GM20000 (cell line): ENCODE measurements around the gene CHRD.

ENCODE experiments used
- DNase-seq: peaks from one replicate; pipeline ENCODE4 v3.0.0; 2012; ENCODE audit warnings: low spot score
- TF ChIP-seq, protein P1 (sequence below): IDR thresholded peaks from 2 replicates; pipeline ENCODE4 v1.5.1; 2012; ENCODE audit warnings: mild to moderate bottlenecking, control low read depth; ENCODE audit errors: extremely low read depth, missing control alignments

Gene CHRD

DNA sequence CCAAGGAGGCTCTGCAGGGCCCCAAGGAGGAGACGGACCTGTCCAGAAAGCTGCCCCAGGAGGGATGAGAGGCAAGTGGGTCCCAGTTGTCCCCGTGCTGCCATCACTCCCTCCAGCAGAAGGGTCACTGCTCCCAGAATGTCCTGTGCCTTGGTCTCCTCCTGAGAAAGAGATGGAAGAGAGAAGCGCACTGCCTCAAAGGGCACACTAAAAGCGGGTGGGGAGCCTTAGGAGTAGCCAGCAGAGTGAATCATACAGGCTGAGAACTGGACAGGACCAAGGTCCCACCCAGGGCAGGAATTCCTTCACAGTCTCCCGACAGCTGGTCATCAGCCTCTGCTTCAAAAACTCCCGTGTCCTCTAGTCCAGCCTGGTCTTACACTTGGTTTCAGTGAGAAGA, 6.4 kb upstream of the CHRD start:
- TF ChIP-seq, protein P1, sequence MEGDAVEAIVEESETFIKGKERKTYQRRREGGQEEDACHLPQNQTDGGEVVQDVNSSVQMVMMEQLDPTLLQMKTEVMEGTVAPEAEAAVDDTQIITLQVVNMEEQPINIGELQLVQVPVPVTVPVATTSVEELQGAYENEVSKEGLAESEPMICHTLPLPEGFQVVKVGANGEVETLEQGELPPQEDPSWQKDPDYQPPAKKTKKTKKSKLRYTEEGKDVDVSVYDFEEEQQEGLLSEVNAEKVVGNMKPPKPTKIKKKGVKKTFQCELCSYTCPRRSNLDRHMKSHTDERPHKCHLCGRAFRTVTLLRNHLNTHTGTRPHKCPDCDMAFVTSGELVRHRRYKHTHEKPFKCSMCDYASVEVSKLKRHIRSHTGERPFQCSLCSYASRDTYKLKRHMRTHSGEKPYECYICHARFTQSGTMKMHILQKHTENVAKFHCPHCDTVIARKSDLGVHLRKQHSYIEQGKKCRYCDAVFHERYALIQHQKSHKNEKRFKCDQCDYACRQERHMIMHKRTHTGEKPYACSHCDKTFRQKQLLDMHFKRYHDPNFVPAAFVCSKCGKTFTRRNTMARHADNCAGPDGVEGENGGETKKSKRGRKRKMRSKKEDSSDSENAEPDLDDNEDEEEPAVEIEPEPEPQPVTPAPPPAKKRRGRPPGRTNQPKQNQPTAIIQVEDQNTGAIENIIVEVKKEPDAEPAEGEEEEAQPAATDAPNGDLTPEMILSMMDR: no peak
- no peak for DNase-seq

DNA sequence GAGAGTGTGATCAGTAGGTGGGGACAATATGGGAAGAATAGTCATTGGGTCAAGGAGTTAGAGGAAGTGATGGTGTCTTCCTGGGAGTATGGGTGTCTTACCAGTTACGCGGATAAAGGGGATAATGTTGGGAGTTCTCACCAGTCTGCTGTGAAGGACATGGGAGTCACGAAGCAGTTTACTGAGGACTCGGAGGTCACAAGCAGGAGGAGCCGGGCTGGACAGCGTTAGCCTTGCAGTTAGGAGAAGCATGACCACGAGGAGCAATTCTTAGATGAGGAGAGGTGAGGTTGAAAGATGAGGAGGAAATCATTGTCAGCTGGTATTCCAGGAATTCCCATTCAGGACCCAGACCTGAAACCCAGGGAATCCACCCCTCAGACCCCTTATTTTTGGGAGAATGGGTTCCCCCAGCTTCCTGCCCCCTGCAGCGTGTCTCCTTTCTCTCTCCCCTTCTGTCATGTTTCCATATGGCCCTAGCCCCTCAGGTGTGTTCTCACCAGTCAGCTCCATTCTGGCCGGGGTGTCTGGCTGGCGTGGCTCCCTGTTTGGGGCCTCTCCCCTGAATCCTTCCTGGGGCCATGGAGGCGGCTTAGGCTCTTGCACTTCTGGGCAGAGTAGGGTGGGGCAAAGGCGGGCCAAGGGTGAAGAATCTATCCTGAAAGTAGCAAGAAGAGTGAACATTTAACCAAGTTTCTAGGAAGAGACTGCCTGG, 4.0 kb upstream of the CHRD start:
- TF ChIP-seq, protein P1: no peak

DNA sequence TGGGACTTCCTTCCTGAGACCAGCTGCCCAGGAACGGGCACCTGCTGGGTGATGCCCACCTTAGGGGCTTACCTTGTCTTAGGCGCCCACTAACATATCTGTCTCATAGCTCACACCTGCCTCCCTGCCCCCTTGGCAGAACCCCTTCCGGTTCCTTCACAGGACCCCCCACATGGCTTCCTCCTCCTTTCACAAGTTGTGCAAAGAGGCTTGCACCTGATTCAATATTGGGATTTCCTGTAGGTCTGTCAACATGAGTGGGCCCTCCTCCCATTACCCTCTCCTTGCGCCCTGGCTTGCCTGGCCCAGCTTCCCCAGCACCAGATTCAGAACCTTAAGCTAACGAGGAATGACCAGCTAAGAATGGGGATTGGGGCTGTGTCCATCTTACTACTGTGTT, 2.5 kb upstream of the CHRD start:
- no peak for DNase-seq
- TF ChIP-seq, protein P1: no peak

More for the DNA sequence above, 4.0 kb upstream of the CHRD start:
- DNase-seq: no peak

DNA sequence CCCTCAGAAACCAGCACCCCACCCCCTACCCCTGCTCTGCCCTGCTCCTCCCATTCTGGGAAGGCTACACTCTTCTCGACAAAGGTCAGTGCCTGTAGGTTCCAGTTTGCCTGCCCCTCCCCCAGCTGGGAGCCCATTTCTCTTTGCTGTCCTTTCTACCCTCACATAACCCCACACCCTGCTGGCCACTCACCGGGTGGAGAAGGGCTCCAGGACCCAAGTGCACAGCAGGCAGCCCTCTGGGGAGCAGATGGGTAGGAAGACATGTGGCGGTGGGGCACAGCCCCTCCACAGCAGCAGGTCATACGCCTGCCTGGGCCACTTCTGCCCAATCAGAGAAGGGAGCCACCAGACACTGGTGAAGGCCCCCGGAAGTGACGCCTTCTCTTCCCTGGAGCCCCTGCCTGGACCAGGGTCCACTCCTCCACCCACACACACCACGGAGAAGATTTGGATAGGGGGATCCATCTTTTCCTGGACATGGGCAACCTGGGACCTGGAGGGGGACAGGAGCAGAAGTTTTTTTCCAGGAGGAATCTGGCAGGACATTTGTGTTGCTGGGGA, 1.9 kb upstream of the CHRD start, which contains the start of gene THPO:
TSS of gene THPO (minus strand) at position 326 of the 564 bp plus-strand sequence. CDS start 1,948 bp downstream, outside the sequence.
- DNase-seq: no peak
- TF ChIP-seq, protein P1: no peak

DNA sequence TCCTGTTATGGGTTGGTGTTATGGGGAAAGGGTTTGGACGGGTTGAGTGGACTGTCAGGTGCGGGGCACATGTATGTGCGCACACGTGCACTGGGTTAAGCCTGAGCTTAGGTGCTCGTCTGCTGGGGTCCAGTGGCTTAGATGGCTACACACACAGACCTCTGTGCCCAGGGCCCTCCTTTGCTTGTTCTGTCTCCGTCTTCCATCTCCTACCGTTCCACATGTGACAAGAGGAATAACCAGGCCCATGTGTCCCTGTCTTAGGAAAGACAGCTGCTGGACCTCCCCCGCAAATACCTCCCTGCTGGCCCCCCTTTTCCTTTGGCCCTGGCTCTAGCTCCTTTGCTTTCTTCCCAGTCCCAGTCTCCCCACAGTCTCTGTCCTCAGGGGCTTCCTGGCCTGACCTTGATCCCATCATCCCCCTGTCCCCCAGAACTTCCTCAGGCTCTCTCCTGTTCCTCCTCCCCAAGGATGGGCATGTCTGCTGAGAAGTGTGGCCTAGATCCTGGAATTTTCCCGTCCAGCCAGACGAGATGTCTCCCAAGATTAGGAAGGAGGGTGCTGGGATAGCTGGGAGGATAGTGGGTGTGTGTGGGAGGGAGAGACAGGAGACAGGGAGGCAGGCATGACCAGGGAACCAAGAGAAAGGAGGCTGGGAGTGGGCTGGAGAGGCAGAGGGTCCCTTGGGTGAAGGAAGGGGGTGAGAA, 1.1 kb upstream of the CHRD start:
- DNase-seq: no peak
- TF ChIP-seq, protein P1: no peak

DNA sequence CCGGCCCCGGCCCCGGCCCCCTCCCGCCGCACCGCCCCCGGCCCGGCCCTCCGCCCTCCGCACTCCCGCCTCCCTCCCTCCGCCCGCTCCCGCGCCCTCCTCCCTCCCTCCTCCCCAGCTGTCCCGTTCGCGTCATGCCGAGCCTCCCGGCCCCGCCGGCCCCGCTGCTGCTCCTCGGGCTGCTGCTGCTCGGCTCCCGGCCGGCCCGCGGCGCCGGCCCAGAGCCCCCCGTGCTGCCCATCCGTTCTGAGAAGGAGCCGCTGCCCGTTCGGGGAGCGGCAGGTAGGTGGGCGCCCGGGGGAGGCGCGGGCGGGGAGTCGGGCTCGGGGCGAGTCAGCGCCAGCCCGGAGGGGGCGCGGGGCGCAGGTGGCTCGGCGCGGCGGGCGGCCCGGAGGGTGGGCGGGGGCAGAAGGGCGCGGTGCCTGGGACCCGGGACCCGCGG, 352 bp downstream of the CHRD start:
- TF ChIP-seq, protein P1: no peak
- peak; percentile 71 for DNase-seq
